ENCODE results near the gene SLC22A25.

SLC22A25 gene

DNA sequence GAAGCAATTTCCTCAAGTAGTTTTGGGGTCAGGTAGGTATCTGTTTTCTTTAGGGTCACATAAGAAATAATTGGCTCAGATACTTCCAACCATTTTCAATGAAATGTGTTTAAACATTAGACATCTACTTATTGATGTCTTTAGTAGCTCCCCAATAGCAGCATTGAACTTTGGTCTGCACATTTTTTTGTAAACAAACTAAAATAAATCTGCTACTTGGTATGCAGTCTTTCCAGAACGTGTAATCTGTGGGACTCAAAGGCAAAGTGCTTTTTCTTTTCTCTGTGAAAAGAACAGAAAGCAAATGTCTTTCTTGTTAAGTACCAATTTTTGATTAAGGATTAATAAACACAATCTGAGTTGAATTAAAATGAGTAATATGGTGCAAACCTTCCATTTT is 13.6 kb downstream of the SLC22A25 start:
- no peak for DNase-seq (ENCODE audit: low read depth)

DNA sequence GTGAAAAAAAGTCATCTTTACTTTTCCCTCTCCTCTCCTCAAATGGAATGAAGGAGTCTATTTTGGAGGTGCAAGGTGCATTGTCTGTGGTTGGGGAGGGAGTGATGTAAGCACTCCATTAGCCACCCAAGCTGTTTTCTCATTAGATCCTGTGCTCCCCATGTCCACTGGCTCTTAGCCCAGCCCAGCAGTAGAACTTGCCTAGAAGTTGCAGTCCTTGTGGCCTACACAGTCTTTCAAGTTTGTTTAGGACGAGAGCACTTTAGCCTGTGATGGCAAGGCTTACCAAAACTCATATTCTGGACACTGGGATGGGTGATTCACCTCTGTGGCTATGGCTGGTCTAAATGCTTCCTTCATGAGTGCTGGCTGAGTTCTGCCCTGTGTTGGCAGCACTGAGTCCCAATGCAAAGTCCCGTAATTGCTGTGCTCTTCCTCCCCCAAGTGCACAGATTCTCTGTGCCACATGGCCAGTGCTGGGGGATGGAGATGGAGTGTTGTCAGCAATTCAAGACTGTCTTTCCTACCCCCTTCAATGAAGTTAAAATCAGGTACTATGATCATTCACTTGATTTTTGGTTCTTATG is 15.8 kb downstream of the SLC22A25 start:
- DNase-seq (ENCODE audit: low read depth): no peak

DNA sequence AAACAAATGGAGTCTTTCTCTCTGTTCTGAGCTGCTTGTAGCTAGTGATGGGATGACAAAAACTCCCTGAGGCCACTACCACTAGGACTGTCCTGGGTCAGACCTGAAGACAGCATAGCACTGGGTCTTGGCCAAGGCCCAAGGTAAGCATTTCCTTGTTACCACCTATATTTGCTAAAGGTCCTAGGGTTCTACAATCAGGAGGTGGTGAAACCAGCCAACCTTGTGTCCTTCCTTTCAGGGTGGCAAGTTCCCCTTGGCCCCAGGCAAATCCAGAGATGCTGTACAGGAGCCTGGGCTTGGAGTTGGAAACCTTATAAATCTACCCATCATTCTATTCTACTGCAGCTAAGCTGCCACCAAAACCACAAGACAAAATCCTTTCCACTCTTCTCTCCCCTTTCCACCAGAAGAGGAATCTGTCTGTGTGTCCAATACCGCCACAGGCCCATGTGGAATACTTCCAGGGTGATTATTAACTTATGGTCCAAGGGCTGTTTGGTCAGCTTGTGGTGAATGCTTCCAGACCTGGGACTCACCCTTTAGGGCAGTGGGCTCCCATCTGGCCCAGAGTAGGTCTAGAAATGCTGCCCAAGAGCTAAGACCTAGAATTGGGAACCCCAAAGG is 16.8 kb downstream of the SLC22A25 start:
- no peak for DNase-seq (ENCODE audit: low read depth)

DNA sequence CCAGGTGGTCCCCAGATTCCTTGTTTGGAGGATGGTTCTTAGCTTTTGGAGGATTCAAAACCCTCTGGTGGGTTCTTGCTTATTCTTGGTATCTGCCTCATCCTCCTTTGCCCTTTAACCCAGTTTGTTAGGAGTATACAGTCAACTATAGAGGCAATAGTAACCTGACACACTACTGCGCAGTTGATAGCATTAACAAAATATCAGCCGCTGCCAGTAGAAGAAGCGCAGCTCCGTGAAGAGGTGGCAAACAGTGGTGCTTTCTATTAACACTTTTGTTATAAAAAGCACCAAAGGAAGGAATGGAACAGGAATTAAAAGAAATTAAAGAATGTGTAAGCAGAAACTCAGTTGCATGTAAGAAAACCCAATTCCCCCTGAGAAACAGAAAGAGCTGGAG is 29.3 kb downstream of the SLC22A25 start:
- DNase-seq (ENCODE audit: low read depth): no peak

DNA sequence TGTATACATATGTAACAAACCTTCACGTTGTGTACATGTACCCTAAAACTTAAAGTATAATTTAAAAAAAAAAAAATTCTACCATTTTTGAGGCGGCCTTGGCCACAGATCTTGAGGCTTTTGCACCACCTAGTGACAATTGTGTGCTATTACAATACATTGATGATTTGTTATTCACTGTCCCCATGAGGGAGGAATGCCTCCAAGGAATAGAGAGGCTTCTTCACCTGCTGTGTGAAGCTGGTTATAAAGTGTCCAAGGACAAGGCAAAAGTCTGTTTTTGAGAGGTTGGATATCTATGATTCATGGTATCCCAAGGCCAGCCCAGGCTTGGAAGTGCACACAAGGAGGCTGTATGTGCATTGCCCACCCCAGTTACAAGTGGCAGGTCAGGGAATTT is 30.7 kb downstream of the SLC22A25 start:
- DNase-seq (ENCODE audit: low read depth): peak; percentile 2

DNA sequence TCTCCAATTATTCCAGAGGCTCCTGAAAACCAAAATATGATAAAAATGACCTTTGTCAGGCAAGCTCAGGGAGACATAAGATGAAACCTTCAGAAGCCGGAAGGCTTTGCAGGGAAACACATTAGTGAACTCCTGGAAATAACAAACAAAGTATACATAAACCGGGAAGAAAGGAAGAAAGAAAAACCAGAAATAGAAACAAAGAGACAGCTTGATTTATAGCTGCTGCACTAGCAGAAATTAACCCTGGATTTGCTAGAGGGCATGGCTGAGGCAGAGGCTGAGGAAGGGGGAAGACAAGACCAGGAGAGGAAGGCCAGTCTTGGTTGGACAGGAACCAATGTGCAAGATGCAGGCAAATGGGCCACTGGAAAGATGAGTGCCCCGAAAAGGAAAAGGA is 33.3 kb downstream of the SLC22A25 start:
- no peak for DNase-seq (ENCODE audit: low read depth)
